Measurements from ENCODE around the gene NPFF. TPM values are rescaled to one million over a fixed set of nuclear protein-coding genes. Genes with fewer than 3 reads are reported as not detected.

Gene NPFF
- total and polyA plus RNA-seq, 2 of the 13 experiments (the other 11 are each of a cell fraction or from before 2014, with no cell fraction given) = not detected

DNA sequence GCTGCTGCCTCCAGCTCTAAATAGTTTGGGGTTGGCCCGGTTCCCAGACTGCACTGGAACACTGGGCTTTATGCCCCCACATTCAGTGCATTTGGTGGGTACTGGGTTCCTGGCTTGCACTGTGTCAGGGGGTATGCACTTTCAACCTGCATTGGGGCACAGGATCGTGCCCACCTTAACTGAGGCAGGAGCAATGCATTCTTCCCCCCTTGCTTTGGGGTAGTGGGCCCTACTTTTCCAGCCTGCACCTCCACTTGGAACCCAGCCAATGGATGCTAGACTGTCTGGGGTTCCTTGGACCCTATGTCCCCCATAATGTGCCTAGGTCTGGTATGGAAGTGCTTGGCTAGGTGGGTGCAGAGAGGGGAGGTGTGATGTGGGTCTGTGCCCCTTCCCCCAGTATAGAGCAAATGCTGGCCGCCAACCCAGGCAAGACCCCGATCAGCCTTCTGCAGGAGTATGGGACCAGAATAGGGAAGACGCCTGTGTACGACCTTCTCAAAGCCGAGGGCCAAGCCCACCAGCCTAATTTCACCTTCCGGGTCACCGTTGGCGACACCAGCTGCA is 5.6 kb downstream of the NPFF start:
- Histone ChIP-seq H3K4me2 (ENCODE audit: low read depth, low read length) (peak overlapping the region; percentile 96), H4K20me1 (ENCODE audit: insufficient read depth, low read length) (no peaks in the 10 kb centered on the region), H3K79me2 (ENCODE audit: insufficient read depth, low read length) (peaks cover 16% of the 10 kb centered on the region), H2AFZ (ENCODE audit: low read length) (no peak overlapping the region), H3K9me3 (ENCODE audit: low read length) (no peaks in the 10 kb centered on the region), H3K9ac (ENCODE audit: insufficient read depth, low read depth, low read length) (peak overlapping the region; percentile 89), H3K27me3 (ENCODE audit: control insufficient read depth in 1 of 2, insufficient read depth in 2 of 2, low read length in 2 of 2) (no peaks in the 10 kb centered on the region; a peak in 1 of 5 replicates), H3K4me1 (ENCODE audit: insufficient read depth, low read length) (peaks cover 41% of the 10 kb centered on the region), H3K27ac (ENCODE audit: extremely low read length, insufficient read depth, low read length) (peak overlapping the region; percentile 88), H3K36me3 (replicated peaks in 1 of 2; ENCODE audit: control insufficient read depth in 1 of 2, insufficient read depth in 2 of 2, low read length in 2 of 2) (peaks cover 10 to 19% of the 10 kb centered on the region in 2 experiments; a peak in 4 of 5 replicates), H3K4me3 (replicated peaks in 1 of 3; ENCODE audit: insufficient read depth in 1 of 3, low read depth in 2 of 3, low read length in 3 of 3) (peak overlapping the region; percentile 61 to 78 (median 76))
- ATAC-seq (no peak), FAIRE-seq (no peak), DNase-seq (ENCODE audit: low spot score) (no peak)
- intact Hi-C loops (cut with micrococcal nuclease; ENCODE audit: unreplicated experiment) = loop anchor here (2.0 kb wide), 2 partner anchors 153 to 181 kb away; partner anchors contain the start of gene AAAS
- POLR2A ChIA-PET = interaction anchor here (0.9 to 3.4 kb wide), 39 partner anchors 8 to 778 kb away, joined by 3 to 58 read pairs (median 7); partner anchors contain the start of genes AAAS, ATF7, ATP5MC2 and CSAD
- CTCF ChIA-PET (ENCODE audit: low intra/inter-chr PET ratio, low total read pairs) = no interaction called here
- in situ Hi-C loops (cut with HindIII; ENCODE audit: extremely low pct_ligation_motif_present, low pct_unique_long_range_greater_than_20kb) = loop anchor here (5.0 kb wide), 1 partner anchor 174 kb away; no protein-coding TSS in a partner anchor
- WGBS (ENCODE audit: low lambda C conversion rate) = 66% methylated on average over 8 of the region's 10 CpGs
- TSS peak; percentile 73 for BruUV-seq (replicated peaks)
- TF ChIP-seq TAF1 (CRISPR knock-in tag; IDR thresholded peaks at IDR 0.05) = peak; percentile 13; the same call in 1 of the 2 replicates
- 0 out of 2 replicates have a peak, but pooled peaks have one; percentile 7 for TF ChIP-seq ZXDC (CRISPR knock-in tag; IDR thresholded peaks at IDR 0.05)
- TF ChIP-seq ZNF850 (CRISPR knock-in tag; conservative IDR thresholded peaks at IDR 0.05) = no peak
- TF ChIP-seq ZSCAN12 (CRISPR knock-in tag; IDR thresholded peaks at IDR 0.05) = no peak
- TF ChIP-seq HDAC1 (CRISPR knock-in tag; IDR thresholded peaks at IDR 0.05) = 0 out of 2 replicates have a peak, but pooled peaks have one; percentile 28
- no peak for TF ChIP-seq TSC22D2 (CRISPR knock-in tag; IDR thresholded peaks at IDR 0.05; ENCODE audit: borderline replicate concordance)
- TF ChIP-seq, protein P1, sequence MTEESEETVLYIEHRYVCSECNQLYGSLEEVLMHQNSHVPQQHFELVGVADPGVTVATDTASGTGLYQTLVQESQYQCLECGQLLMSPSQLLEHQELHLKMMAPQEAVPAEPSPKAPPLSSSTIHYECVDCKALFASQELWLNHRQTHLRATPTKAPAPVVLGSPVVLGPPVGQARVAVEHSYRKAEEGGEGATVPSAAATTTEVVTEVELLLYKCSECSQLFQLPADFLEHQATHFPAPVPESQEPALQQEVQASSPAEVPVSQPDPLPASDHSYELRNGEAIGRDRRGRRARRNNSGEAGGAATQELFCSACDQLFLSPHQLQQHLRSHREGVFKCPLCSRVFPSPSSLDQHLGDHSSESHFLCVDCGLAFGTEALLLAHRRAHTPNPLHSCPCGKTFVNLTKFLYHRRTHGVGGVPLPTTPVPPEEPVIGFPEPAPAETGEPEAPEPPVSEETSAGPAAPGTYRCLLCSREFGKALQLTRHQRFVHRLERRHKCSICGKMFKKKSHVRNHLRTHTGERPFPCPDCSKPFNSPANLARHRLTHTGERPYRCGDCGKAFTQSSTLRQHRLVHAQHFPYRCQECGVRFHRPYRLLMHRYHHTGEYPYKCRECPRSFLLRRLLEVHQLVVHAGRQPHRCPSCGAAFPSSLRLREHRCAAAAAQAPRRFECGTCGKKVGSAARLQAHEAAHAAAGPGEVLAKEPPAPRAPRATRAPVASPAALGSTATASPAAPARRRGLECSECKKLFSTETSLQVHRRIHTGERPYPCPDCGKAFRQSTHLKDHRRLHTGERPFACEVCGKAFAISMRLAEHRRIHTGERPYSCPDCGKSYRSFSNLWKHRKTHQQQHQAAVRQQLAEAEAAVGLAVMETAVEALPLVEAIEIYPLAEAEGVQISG (CRISPR knock-in tag; IDR thresholded peaks at IDR 0.05) = 0 out of 2 replicates have a peak, but pooled peaks have one; percentile 51
- no peak for TF ChIP-seq ATF6 (CRISPR knock-in tag; conservative IDR thresholded peaks at IDR 0.05)
- no peak for TF ChIP-seq JDP2 (CRISPR knock-in tag; IDR thresholded peaks at IDR 0.05; ENCODE audit: borderline replicate concordance)
- TF ChIP-seq KDM2A (CRISPR knock-in tag; IDR thresholded peaks at IDR 0.05; ENCODE audit: borderline replicate concordance, low read depth) = no peak
- no peak for TF ChIP-seq REST (IDR thresholded peaks at IDR 0.05; ENCODE audit: borderline replicate concordance in 1 of 2, low read depth in 1 of 2, low read length in 2 of 2)
